Fibroblast of pulmonary artery (primary cell): ENCODE data around the gene AIFM1.

Source experiments
- DNase-seq: peaks from one replicate; pipeline ENCODE4 v3.0.0-alpha.2; 2010; ENCODE audit warnings: low read depth
- H3K4me3 ChIP-seq: replicated peaks from 2 replicates; pipeline ENCODE4 v1.5.1; 2011; ENCODE audit warnings: low read depth, mild to moderate bottlenecking, control low read depth, low read length, moderate library complexity
- TF ChIP-seq, protein P1 (sequence below): IDR thresholded peaks from 2 replicates; pipeline ENCODE4 v1.5.1; 2011; ENCODE audit warnings: mild to moderate bottlenecking, control low read depth, low read length, inconsistent platforms; ENCODE audit errors: missing control alignments

The AIFM1 gene

DNA sequence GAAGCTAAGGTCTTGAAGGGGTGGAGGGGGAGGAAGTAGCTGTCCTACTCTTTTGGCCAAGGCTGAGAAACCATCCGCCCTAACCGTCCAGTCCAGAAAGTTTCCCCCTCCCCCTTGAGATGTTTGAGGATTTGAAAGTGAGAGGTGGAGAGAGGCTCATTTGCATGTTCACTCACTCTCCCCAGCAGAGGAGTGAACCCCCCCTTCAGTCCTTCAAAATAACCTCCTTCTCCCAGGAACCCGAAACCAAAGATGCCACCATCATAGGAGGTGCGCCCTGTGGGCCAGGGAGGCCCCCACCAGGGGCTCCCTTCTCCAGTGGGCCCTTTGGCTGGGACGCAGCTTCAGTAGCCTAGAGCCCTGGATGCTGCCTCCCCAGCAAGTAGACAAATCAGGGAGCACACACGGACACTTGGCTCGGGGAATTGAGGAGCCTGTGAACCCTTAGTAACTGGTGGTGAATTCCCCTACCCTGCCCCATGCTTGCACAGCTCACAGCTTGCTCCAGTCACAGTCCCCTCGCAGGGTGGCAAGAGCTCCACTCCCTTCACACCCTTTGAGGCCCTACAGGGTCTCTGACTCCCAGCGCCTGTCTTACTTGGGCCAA, 80.9 kb downstream of the AIFM1 start:
- no peak for DNase-seq
- H3K4me3 ChIP-seq = no peak overlapping the region
- TF ChIP-seq, protein P1, sequence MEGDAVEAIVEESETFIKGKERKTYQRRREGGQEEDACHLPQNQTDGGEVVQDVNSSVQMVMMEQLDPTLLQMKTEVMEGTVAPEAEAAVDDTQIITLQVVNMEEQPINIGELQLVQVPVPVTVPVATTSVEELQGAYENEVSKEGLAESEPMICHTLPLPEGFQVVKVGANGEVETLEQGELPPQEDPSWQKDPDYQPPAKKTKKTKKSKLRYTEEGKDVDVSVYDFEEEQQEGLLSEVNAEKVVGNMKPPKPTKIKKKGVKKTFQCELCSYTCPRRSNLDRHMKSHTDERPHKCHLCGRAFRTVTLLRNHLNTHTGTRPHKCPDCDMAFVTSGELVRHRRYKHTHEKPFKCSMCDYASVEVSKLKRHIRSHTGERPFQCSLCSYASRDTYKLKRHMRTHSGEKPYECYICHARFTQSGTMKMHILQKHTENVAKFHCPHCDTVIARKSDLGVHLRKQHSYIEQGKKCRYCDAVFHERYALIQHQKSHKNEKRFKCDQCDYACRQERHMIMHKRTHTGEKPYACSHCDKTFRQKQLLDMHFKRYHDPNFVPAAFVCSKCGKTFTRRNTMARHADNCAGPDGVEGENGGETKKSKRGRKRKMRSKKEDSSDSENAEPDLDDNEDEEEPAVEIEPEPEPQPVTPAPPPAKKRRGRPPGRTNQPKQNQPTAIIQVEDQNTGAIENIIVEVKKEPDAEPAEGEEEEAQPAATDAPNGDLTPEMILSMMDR = no peak

- no peak overlapping the region for H3K4me3 ChIP-seq
- TF ChIP-seq, protein P1 = no peak
- DNase-seq = no peak
Measured at GRCh38 chrX:130083656-130084382, 81.8 kb downstream of the AIFM1 start.

DNA sequence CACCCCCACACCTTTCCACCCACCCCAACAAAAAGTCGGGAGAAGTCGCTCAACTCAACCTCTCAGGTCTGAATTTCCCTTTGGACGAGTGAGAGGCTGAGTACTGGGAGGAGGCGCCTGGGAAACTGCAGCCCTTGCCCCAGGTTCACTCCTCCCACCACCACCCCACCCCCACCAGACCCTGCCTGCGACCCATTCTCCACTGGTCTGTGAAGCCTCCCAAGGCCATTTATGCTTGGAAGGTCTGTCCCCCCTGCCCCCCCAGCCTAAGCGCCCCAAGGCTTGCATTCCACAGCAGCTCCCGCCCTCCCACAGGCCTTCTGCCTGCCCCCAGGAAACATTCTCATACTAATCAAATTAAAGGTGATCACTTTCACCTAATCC, 82.5 kb downstream of the AIFM1 start:
- no peak overlapping the region for H3K4me3 ChIP-seq
- TF ChIP-seq, protein P1 = no peak
- DNase-seq = no peak

GRCh38 chrX:130082244-130083106, 83.2 kb downstream of the AIFM1 start:
- TF ChIP-seq, protein P1 = no peak
- no peak for DNase-seq
- no peak overlapping the region for H3K4me3 ChIP-seq

GRCh38 chrX:130081421-130082045, 84.1 kb downstream of the AIFM1 start:
- DNase-seq = no peak
- TF ChIP-seq, protein P1 = no peak
- H3K4me3 ChIP-seq = no peak overlapping the region

- DNase-seq = no peak
- no peak overlapping the region for H3K4me3 ChIP-seq
- TF ChIP-seq, protein P1 = no peak
Measured at GRCh38 chrX:130080791-130081367, 84.8 kb downstream of the AIFM1 start.
